WERI-Rb-1 (cell line): ENCODE results near the gene DUS4L.
"Not testable (repeated sequence)": the region's sequence is repeated elsewhere in the genome, so short reads cannot be mapped to it uniquely, and the experiment has no call there.

Experiments
- DNase-seq: peaks from one replicate; pipeline ENCODE4 v3.0.0-alpha.2; 2020
- H3K27ac ChIP-seq: fragments of 250-450 bp; sonication (Bioruptor Pico); 2 replicates; pipeline ENCODE4 v1.5.1; 2020; ENCODE audit warnings: mild to moderate bottlenecking, moderate library complexity
- H3K27me3 ChIP-seq: fragments of 250-450 bp; sonication (Bioruptor Pico); 2 replicates; pipeline ENCODE4 v1.5.1; 2021; ENCODE audit warnings: mild to moderate bottlenecking, low read depth, moderate library complexity; ENCODE audit not compliant: insufficient read depth, severe bottlenecking
- H3K36me3 ChIP-seq: fragments of 250-450 bp; sonication (Bioruptor Pico); 2 replicates; pipeline ENCODE4 v1.5.1; 2020; ENCODE audit warnings: mild to moderate bottlenecking, moderate library complexity
- H3K4me3 ChIP-seq: 2 replicates; pipeline ENCODE4 v1.5.1; 2011; ENCODE audit warnings: low read depth, mild to moderate bottlenecking, control low read depth, low read length
- H3K9me3 ChIP-seq: fragments of 250-450 bp; sonication (Bioruptor Pico); 2 replicates; pipeline ENCODE4 v1.5.1; 2021; ENCODE audit warnings: mild to moderate bottlenecking, moderate library complexity; ENCODE audit not compliant: severe bottlenecking
- TF ChIP-seq, protein P1 (sequence below): IDR thresholded peaks from 2 replicates; pipeline ENCODE4 v1.5.1; 2011; ENCODE audit warnings: low read depth, mild to moderate bottlenecking, control low read depth, inconsistent platforms, low read length

DUS4L gene

GRCh38 chr7:107534139-107534538 is 29.6 kb upstream of the DUS4L start:
- DNase-seq, result no peak
- TF ChIP-seq, protein P1, sequence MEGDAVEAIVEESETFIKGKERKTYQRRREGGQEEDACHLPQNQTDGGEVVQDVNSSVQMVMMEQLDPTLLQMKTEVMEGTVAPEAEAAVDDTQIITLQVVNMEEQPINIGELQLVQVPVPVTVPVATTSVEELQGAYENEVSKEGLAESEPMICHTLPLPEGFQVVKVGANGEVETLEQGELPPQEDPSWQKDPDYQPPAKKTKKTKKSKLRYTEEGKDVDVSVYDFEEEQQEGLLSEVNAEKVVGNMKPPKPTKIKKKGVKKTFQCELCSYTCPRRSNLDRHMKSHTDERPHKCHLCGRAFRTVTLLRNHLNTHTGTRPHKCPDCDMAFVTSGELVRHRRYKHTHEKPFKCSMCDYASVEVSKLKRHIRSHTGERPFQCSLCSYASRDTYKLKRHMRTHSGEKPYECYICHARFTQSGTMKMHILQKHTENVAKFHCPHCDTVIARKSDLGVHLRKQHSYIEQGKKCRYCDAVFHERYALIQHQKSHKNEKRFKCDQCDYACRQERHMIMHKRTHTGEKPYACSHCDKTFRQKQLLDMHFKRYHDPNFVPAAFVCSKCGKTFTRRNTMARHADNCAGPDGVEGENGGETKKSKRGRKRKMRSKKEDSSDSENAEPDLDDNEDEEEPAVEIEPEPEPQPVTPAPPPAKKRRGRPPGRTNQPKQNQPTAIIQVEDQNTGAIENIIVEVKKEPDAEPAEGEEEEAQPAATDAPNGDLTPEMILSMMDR, result no peak
- no peak overlapping the region for H3K27ac ChIP-seq
- no peaks in the 10 kb centered on the region for H3K36me3 ChIP-seq
- H3K9me3 ChIP-seq, result no peaks in the 10 kb centered on the region
- no peak overlapping the region for H3K4me3 ChIP-seq
- no peaks in the 10 kb centered on the region for H3K27me3 ChIP-seq

DNA sequence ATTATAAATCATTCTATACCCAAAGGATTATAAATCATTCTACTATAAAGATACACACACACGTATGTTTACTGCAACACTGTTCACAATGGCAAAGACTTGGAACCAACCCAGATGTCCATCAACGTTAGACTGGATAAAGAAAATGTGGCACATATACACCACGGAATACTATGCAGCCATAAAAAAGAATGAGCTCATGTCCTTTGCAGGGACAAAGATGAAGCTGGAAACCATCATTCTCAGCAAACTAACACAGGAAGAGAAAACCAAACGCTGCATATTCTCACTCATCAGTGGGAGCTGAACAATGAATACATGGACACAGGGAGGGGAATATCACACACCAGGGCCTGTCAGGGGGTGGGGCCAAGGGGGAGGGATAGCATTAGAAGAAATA is 26.5 kb upstream of the DUS4L start:
- DNase-seq, H3K27ac ChIP-seq, H3K4me3 ChIP-seq, H3K36me3 ChIP-seq, H3K9me3 ChIP-seq, H3K27me3 ChIP-seq: not testable (repeated sequence)

GRCh38 chr7:107538001-107538400 is 25.8 kb upstream of the DUS4L start:
- no peak for DNase-seq
- Histone ChIP-seq H3K9me3 (no peaks in the 10 kb centered on the region), H3K27ac (no peak overlapping the region), H3K36me3 (no peaks in the 10 kb centered on the region), H3K4me3 (no peak overlapping the region), H3K27me3 (no peaks in the 10 kb centered on the region)
- TF ChIP-seq, protein P1, result no peak

DNA sequence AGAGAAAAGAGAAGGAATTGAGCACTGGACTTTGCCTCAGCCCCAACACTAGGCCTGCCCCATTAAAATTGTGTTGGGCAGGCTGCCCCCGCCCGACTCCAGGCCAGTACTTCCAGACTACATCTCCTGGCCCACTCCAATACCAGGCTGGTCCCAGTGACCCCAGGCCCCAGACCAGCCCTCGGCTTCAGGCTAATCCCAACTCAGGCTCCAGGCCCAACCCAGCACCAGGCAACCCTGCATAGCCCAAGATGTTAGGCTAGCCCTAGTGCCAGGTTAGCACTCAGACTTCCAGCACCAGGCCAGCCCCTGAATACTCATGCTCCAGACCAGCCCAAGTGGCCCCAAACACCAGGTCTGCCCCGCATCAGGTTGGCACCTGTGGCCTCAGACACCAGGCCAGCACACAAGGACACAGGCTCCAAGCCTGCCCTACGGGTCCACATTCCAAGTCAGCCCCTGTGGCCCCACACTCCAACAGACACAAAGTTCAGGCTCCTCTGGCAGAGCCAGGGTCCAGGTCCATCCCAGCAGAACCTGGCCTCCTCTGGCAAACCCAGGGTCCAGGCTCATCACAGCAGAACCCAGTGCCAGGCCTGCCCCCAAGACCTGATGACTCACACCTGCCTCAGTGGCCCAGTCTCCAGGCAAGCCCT is 20.3 kb upstream of the DUS4L start:
- Histone ChIP-seq H3K4me3 (no peak overlapping the region), H3K9me3 (no peaks in the 10 kb centered on the region), H3K27ac (no peak overlapping the region), H3K27me3 (no peaks in the 10 kb centered on the region), H3K36me3 (peaks cover 8% of the 10 kb centered on the region)
- no peak for DNase-seq
- TF ChIP-seq, protein P1, result no peak

- no peaks in the 10 kb centered on the region for H3K27me3 ChIP-seq
- TF ChIP-seq, protein P1, result no peak
- no peaks in the 10 kb centered on the region for H3K9me3 ChIP-seq
- no peak overlapping the region for H3K4me3 ChIP-seq
- H3K36me3 ChIP-seq, result peaks cover 8% of the 10 kb centered on the region
- H3K27ac ChIP-seq, result no peak overlapping the region
- DNase-seq, result no peak
Observed at GRCh38 chr7:107544848-107545591, 18.8 kb upstream of the DUS4L start.

GRCh38 chr7:107551936-107552335 is 11.8 kb upstream of the DUS4L start:
- no peaks in the 10 kb centered on the region for H3K9me3 ChIP-seq
- H3K36me3 ChIP-seq, result peaks cover 26% of the 10 kb centered on the region
- H3K27ac ChIP-seq, result no peak overlapping the region
- DNase-seq, result no peak
- TF ChIP-seq, protein P1, result no peak
- no peak overlapping the region for H3K4me3 ChIP-seq
- H3K27me3 ChIP-seq, result no peaks in the 10 kb centered on the region
